Measurements from ENCODE around the gene FAM222B. TPM values are rescaled to one million over a fixed set of nuclear protein-coding genes. Genes with fewer than 3 reads are reported as not detected.
A peak's percentile ranks its signal among the peaks of the same experiment; 100 is the strongest.

FAM222B gene
- total and polyA plus RNA-seq, 2 of the 4 experiments (the other 2 are of a cell fraction), result 2.5 to 10.8 TPM

DNA sequence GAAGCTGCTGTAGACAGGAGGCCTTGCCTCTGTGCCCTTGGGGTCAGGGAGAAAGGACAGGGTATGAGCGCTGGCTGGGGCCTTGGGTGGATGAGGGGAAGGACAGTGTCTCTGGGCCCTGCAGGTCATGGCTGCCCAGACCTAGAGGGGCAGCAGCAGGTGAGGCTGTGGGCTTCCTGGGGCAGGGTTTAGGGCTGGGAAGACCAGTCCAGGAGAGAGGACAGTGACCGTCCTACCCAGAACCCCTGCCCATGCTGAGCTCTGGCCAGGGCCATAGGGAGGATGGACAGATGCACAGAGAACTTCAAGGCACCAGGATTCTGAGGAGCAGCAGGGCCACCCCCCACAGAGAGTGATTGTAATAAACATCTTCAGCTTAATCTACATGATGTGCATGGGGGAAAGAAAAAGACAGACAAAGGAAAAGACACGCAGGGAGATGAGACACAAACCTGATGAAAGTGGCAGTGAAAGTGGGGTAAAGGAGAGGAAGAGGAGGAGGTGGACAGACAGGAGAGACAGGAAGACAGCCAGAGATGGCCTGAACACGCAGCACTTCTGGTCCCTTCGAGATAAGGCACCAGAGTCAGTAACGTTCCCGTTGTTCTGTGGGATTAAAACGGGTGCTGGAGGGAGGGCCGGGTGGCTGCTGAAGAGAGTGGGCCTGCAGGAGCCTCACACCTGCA is 37.4 kb upstream of the FAM222B start:
- POLR2A ChIA-PET (ENCODE audit: unreplicated experiment), result no interaction called here
- H3K18ac ChIP-seq (ENCODE audit: low read depth, low read length), result no peak overlapping the region

More for the DNA sequence above, 37.4 kb upstream of the FAM222B start:
- Histone ChIP-seq H3K4me3 (ENCODE audit: insufficient read depth, low read depth, low read length) (no peak overlapping the region), H3K14ac (replicated peaks; ENCODE audit: low read depth, low read length) (no peak overlapping the region), H3K9me3 (ENCODE audit: control insufficient read depth, insufficient read depth, low read length) (no peaks in the 10 kb centered on the region), H3K4me2 (ENCODE audit: low read depth, low read length) (no peak overlapping the region), H4K91ac (ENCODE audit: insufficient read depth, low read depth, low read length) (no peak overlapping the region), H2BK5ac (ENCODE audit: low read depth, low read length, poor library complexity, severe bottlenecking) (no peak overlapping the region), H3K23ac (ENCODE audit: low read depth, low read length) (no peak overlapping the region), H4K8ac (ENCODE audit: low read depth in 2 of 2, low read length in 2 of 2) (no peak overlapping the region), H2BK120ac (ENCODE audit: low read depth, low read length) (no peak overlapping the region), H2AFZ (replicated peaks; ENCODE audit: low read length, poor library complexity) (no peak overlapping the region), H4K5ac (ENCODE audit: low read depth, low read length) (no peak overlapping the region), H3K36me3 (ENCODE audit: control insufficient read depth, insufficient read depth, low read length) (peaks cover 51% of the 10 kb centered on the region), H2BK15ac (ENCODE audit: low read depth, low read length) (no peak overlapping the region), H3K4me1 (ENCODE audit: control insufficient read depth, insufficient read depth, low read length) (no peaks in the 10 kb centered on the region), H3K27ac (ENCODE audit: insufficient read depth, low read length) (no peak overlapping the region), H3K4ac (ENCODE audit: low read depth, low read length) (no peak overlapping the region), H2AK9ac (replicated peaks; ENCODE audit: low read depth, low read length, poor library complexity) (no peak overlapping the region), H3K79me1 (ENCODE audit: low read depth in 1 of 2, low read length in 2 of 2) (no peaks in the 10 kb centered on the region), H2BK20ac (ENCODE audit: low read depth, low read length) (no peak overlapping the region), H3K9me1 (ENCODE audit: insufficient read depth, low read length) (no peaks in the 10 kb centered on the region), H3K9ac (ENCODE audit: low read depth, low read length) (no peak overlapping the region), H2AK5ac (ENCODE audit: low read depth, low read length) (no peak overlapping the region), H3K56ac (ENCODE audit: extremely low read depth, insufficient read depth, low read length) (no peak overlapping the region), H4K20me1 (ENCODE audit: insufficient read depth, low read length) (0 out of 2 replicates have a peak, but pooled peaks cover 4% of the 10 kb centered on the region), H3K27me3 (ENCODE audit: control insufficient read depth, insufficient read depth, low read length) (no peaks in the 10 kb centered on the region)
- dilution Hi-C loops (cut with HindIII; ENCODE audit: low sequenced_read_pairs, unreplicated experiment), result no loop called here
- 36% methylated on average over 2 of the region's 9 CpGs; no CpG with 5 or more reads in 1 of the 2 experiments for WGBS, 2 experiments (ENCODE audit: extremely low coverage in 2 of 2, insufficient read length in 1 of 2)
- DNase-seq (no peak), ATAC-seq (ENCODE audit: low read depth) (no peak)
- TSS peak; percentile 85 for BruUV-seq (replicated peaks)
- no peak for TF ChIP-seq BHLHE40 (IDR thresholded peaks at IDR 0.05; ENCODE audit: low read depth, low read length)
- TF ChIP-seq RFX5 (IDR thresholded peaks at IDR 0.05; ENCODE audit: low read depth, low read length), result no peak
- TF ChIP-seq MAFK (IDR thresholded peaks at IDR 0.05; ENCODE audit: low read depth, low read length), result no peak
- TF ChIP-seq USF2 (IDR thresholded peaks at IDR 0.05; ENCODE audit: low read depth, low read length), result no peak
- no peak for TF ChIP-seq RAD21 (IDR thresholded peaks at IDR 0.05; ENCODE audit: low read length)
- TF ChIP-seq FOS (IDR thresholded peaks at IDR 0.05; ENCODE audit: low read depth, low read length), result no peak
- no peak for TF ChIP-seq CHD1 (IDR thresholded peaks at IDR 0.05; ENCODE audit: low read depth, low read length)
- TF ChIP-seq MXI1 (IDR thresholded peaks at IDR 0.05; ENCODE audit: borderline replicate concordance, low read depth, low read length), result no peak
- no peak for TF ChIP-seq POLR2A (IDR thresholded peaks at IDR 0.05; ENCODE audit: low read depth, low read length)
- no peak for TF ChIP-seq ELK1 (IDR thresholded peaks at IDR 0.05; ENCODE audit: borderline replicate concordance, low read depth, low read length)
- no peak for TF ChIP-seq CEBPB (IDR thresholded peaks at IDR 0.05; ENCODE audit: low read depth, low read length)
- TF ChIP-seq RCOR1 (IDR thresholded peaks at IDR 0.05; ENCODE audit: insufficient replicate concordance, low read length), result no peak
- TF ChIP-seq NFE2L2 (IDR thresholded peaks at IDR 0.05; ENCODE audit: low read depth, low read length), result no peak
- no peak for TF ChIP-seq SMC3 (IDR thresholded peaks at IDR 0.05; ENCODE audit: low read depth, low read length)
- TF ChIP-seq MAZ (IDR thresholded peaks at IDR 0.05; ENCODE audit: borderline replicate concordance, low read depth, low read length), result no peak
- TF ChIP-seq, protein P1, sequence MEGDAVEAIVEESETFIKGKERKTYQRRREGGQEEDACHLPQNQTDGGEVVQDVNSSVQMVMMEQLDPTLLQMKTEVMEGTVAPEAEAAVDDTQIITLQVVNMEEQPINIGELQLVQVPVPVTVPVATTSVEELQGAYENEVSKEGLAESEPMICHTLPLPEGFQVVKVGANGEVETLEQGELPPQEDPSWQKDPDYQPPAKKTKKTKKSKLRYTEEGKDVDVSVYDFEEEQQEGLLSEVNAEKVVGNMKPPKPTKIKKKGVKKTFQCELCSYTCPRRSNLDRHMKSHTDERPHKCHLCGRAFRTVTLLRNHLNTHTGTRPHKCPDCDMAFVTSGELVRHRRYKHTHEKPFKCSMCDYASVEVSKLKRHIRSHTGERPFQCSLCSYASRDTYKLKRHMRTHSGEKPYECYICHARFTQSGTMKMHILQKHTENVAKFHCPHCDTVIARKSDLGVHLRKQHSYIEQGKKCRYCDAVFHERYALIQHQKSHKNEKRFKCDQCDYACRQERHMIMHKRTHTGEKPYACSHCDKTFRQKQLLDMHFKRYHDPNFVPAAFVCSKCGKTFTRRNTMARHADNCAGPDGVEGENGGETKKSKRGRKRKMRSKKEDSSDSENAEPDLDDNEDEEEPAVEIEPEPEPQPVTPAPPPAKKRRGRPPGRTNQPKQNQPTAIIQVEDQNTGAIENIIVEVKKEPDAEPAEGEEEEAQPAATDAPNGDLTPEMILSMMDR (conservative IDR thresholded peaks at IDR 0.05; ENCODE audit: low read depth, low read length), result no peak
- intact Hi-C loops (cut with micrococcal nuclease), result loop anchor here (1.0 kb wide), 1 partner anchor 117 kb away; no protein-coding TSS in a partner anchor
- in situ Hi-C loops (cut with MboI; ENCODE audit: low sequenced_read_pairs), result no loop called here
- CTCF ChIA-PET, result interaction anchor here (0.5 to 2.1 kb wide), 2 partner anchors 153 to 1219 kb away, joined by 4 to 11 read pairs; partner anchors contain the start of gene TLCD1

All from IMR-90 (cell line).